ENCODE measurements around the gene NFE2L1. TPM values are rescaled to one million over a fixed set of nuclear protein-coding genes. Genes with fewer than 3 reads are reported as not detected.

NFE2L1 gene
- total and polyA plus RNA-seq, 9 of the 15 experiments (the other 6 are each of a cell fraction or from before 2014, with no cell fraction given), result 2.0 to 68.6 (median 39.7) TPM

DNA sequence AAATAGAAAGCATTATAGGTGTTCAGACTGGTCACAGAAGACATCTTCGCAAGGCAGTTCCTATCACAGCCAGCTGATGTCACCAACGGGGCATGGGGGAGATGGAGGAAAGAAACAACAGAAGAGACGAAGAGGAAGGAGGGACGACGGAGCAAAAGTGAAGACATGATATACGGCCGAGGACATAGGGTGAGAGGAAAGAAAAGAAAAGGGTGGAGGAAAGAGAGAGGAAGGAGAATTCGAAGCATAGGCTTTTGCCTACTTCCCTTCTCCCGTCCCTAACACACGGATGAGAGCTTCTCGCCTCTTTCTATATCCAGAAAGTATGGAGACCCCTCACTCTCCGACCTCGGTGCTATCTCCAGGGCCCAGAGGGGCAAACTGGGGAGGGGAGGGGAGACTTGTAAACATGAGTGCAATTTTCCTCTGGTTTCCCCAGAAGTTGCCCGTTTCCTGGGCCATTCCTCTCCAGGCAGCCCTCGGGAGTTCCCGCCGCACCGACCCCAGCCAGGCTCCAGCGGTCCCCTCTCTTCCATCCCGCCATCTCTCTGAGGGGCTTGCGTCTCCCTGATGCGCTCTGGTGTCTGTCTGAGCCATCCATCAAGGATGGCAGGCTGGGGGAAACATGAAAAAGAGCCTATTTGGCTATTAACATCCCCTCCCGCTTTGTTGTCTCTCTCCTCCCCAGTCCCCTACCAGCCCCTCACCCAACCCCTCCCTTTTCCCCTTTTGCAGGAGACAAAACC lies 36.6 kb upstream of the NFE2L1 start (continued):
- TF ChIP-seq THRB (CRISPR knock-in tag; conservative IDR thresholded peaks at IDR 0.05), result peak; percentile 50; the same call in 1 of the 2 replicates
- TF ChIP-seq ZNF384 (IDR thresholded peaks at IDR 0.05; ENCODE audit: low read depth, low read length), result no peak
- TF ChIP-seq ZNF197 (CRISPR knock-in tag; IDR thresholded peaks at IDR 0.05; ENCODE audit: low read depth), result no peak
- TF ChIP-seq SMAD1 (IDR thresholded peaks at IDR 0.05; ENCODE audit: low read depth, low read length, partially characterized antibody), result no peak
- TF ChIP-seq MCM7 (IDR thresholded peaks at IDR 0.05), result 0 out of 4 replicates have a peak, but pooled peaks of 1 of the 2 experiments have one; percentile 28
- no peak for TF ChIP-seq RFX5 (IDR thresholded peaks at IDR 0.05; ENCODE audit: low read depth, low read length)
- TF ChIP-seq ARID2 (IDR thresholded peaks at IDR 0.05), result peak; percentile 67; the same call in 1 of the 2 replicates
- TF ChIP-seq, protein P1, sequence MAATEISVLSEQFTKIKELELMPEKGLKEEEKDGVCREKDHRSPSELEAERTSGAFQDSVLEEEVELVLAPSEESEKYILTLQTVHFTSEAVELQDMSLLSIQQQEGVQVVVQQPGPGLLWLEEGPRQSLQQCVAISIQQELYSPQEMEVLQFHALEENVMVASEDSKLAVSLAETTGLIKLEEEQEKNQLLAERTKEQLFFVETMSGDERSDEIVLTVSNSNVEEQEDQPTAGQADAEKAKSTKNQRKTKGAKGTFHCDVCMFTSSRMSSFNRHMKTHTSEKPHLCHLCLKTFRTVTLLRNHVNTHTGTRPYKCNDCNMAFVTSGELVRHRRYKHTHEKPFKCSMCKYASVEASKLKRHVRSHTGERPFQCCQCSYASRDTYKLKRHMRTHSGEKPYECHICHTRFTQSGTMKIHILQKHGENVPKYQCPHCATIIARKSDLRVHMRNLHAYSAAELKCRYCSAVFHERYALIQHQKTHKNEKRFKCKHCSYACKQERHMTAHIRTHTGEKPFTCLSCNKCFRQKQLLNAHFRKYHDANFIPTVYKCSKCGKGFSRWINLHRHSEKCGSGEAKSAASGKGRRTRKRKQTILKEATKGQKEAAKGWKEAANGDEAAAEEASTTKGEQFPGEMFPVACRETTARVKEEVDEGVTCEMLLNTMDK (IDR thresholded peaks at IDR 0.05; ENCODE audit: borderline replicate concordance, insufficient read depth, low read depth, low read length, poor library complexity, severe bottlenecking), result no peak
- TF ChIP-seq LEF1 (IDR thresholded peaks at IDR 0.05), result peak; percentile 72; the same call in 1 of the 2 replicates
- TF ChIP-seq HINFP (tag; conservative IDR thresholded peaks at IDR 0.05; ENCODE audit: low read depth), result no peak
- no peak for TF ChIP-seq HDAC6 (IDR thresholded peaks at IDR 0.05; ENCODE audit: low read depth, low read length)
